HEK293T (cell line): Measurements from ENCODE around the gene TEAD3.

Source experiments
- ARNT ChIP-seq: fragments of 450-650 bp; IDR thresholded peaks from 2 replicates; pipeline ENCODE4 v1.6.1; 2017; ENCODE audit warnings: mild to moderate bottlenecking
- BHLHE40 ChIP-seq: fragments of 450-650 bp; IDR thresholded peaks from 2 replicates; pipeline ENCODE4 v1.6.1; 2016; ENCODE audit warnings: mild to moderate bottlenecking, moderate library complexity, borderline replicate concordance
- FOXA1 ChIP-seq: fragments of 450-650 bp; IDR thresholded peaks from 2 replicates; pipeline ENCODE4 v1.6.1; 2016; ENCODE audit warnings: mild to moderate bottlenecking
- HDGF ChIP-seq: fragments of 450-650 bp; IDR thresholded peaks from 2 replicates; pipeline ENCODE4 v1.6.1; 2017; ENCODE audit warnings: antibody characterized with exemption, borderline replicate concordance
- LEF1 ChIP-seq: fragments of 450-650 bp; IDR thresholded peaks from 2 replicates; pipeline ENCODE4 v1.6.1; 2017; ENCODE audit warnings: mild to moderate bottlenecking, borderline replicate concordance
- SP1 ChIP-seq: fragments of 450-650 bp; IDR thresholded peaks from 2 replicates; pipeline ENCODE4 v1.6.1; 2017

DNA sequence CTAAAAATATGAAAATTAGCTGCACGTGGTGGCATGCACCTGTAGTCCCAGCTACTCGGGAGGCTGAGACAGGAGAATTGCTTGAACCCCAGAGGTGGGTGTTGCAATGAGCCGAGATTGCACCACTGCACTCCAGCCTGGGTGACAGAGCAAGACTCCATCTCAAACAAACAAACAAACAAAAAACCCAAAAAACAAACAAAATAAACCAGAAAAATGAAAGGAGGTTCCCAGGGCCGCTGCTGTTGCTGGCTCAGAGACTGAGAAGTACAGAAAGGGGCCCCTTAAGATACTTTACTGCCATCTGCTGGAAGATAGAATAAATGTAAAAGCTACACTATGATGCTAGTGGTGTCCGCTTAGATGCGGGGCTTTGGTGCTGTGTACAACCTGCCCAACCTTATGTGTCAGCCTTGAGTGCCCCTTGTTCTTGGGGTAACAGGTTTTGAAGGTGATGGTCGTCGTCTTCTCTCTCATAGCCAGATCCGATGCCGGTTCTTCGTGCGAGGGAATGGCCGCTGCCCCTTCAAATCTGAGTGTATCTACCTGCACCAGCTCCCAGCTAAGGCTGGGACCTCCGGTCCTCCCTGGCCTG lies 47.5 kb downstream of the TEAD3 start:
- TF ChIP-seq BHLHE40 = no peak
- TF ChIP-seq FOXA1 = no peak
- TF ChIP-seq SP1 = no peak
- TF ChIP-seq HDGF = no peak
- no peak for TF ChIP-seq LEF1
- TF ChIP-seq ARNT = no peak
